Mammary epithelial cell (primary cell): Measurements from ENCODE around the gene FAM3D.

Experiments used
- EZH2 ChIP-seq: IDR thresholded peaks from 2 replicates; pipeline ENCODE4 v1.6.1; 2012; ENCODE audit warnings: low read length, inconsistent platforms, borderline replicate concordance
- TF ChIP-seq, protein P1 (sequence below), 2 donors: IDR thresholded peaks in 1 of 2; conservative IDR thresholded peaks in 1 of 2; 2 replicates each; pipeline ENCODE4 v1.5.1; 2011 to 2012; ENCODE audit warnings: inconsistent platforms in 2 of 2, low read length in 2 of 2, mild to moderate bottlenecking in 2 of 2, control low read depth in 1 of 2, low read depth in 1 of 2; ENCODE audit not compliant: insufficient read depth in 1 of 2; ENCODE audit errors: extremely low read depth in 1 of 2

DNA sequence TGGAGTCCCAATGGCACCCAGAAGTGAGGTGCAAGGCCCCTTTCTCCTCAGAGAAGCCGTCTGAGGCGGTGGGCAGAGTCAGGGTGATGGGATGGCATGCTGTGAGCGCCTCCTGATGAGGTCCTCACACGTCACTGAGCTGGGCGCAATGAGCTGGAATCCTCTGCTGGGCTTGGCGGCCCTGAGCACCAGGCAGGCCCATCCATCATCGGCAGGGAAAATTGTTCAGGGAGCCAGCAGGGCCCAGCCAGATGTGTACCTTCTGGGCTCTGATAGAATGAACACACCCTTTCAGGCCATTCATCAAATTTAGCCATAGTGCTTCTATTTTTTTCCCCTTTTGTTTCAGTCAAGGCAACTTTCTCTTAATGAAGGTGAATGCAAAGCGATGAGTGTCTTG lies 43.7 kb downstream of the FAM3D start:
- TF ChIP-seq, protein P1, sequence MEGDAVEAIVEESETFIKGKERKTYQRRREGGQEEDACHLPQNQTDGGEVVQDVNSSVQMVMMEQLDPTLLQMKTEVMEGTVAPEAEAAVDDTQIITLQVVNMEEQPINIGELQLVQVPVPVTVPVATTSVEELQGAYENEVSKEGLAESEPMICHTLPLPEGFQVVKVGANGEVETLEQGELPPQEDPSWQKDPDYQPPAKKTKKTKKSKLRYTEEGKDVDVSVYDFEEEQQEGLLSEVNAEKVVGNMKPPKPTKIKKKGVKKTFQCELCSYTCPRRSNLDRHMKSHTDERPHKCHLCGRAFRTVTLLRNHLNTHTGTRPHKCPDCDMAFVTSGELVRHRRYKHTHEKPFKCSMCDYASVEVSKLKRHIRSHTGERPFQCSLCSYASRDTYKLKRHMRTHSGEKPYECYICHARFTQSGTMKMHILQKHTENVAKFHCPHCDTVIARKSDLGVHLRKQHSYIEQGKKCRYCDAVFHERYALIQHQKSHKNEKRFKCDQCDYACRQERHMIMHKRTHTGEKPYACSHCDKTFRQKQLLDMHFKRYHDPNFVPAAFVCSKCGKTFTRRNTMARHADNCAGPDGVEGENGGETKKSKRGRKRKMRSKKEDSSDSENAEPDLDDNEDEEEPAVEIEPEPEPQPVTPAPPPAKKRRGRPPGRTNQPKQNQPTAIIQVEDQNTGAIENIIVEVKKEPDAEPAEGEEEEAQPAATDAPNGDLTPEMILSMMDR (conservative IDR thresholded peaks at IDR 0.05 in 1 of 2, IDR thresholded peaks at IDR 0.05 in 1 of 2; ENCODE audit: extremely low read depth in 1 of 2, insufficient read depth in 1 of 2, low read depth in 1 of 2, low read length in 2 of 2): no peak
- no peak for TF ChIP-seq EZH2
